Caco-2 (cell line): ENCODE measurements around the gene PRDM2. TPM values are rescaled to one million over a fixed set of nuclear protein-coding genes. Genes with fewer than 3 reads are reported as not detected.

Experiments
- BruUV-seq: library from RNA; stranded (reverse); fragments of 400-500 nt; replicated peaks from 2 replicates; lab custom pipeline; 2021; lab: Mats Ljungman, UMichigan
- CTCF ChIA-PET: fragments of 300-600 bp; sonication (Branson Sonifier 250); formaldehyde crosslinking; loops from one replicate; lab custom pipeline; 2022; ENCODE audit warnings: antibody characterized with exemption; lab: Charles Lee
- POLR2A ChIA-PET: fragments of 300-600 bp; sonication (Branson Sonifier 250); formaldehyde crosslinking; loops from one replicate; lab custom pipeline; 2022; ENCODE audit warnings: antibody characterized with exemption; lab: Charles Lee
- DNase-seq, 2 experiments: peaks; one replicate each; pipeline versions ENCODE4 v3.0.0 to v3.0.0-alpha.2; 2020 to 2022
- H3K27me3 ChIP-seq: replicated peaks from 2 replicates; pipeline ENCODE4 v1.6.0; 2011; ENCODE audit warnings: low read length; ENCODE audit not compliant: control insufficient read depth, insufficient read depth
- H3K36me3 ChIP-seq: 2 replicates; pipeline ENCODE4 v1.5.1; 2011; ENCODE audit warnings: low read length; ENCODE audit not compliant: control insufficient read depth, insufficient read depth
- H3K4me1 ChIP-seq: fragments of 250-450 bp; sonication (Bioruptor Pico); 2 replicates; pipeline ENCODE4 v1.5.1; 2020; ENCODE audit warnings: mild to moderate bottlenecking
- H3K4me3 ChIP-seq: 2 replicates; pipeline ENCODE4 v1.5.1; 2011; ENCODE audit warnings: low read depth, mild to moderate bottlenecking, control low read depth, low read length
- H3K9me3 ChIP-seq: fragments of 250-450 bp; sonication (Bioruptor Pico); 2 replicates; pipeline ENCODE4 v1.5.1; 2020; ENCODE audit warnings: mild to moderate bottlenecking, moderate library complexity
- H3K27ac Mint-ChIP-seq: one replicate; pipeline ENCODE4 v1.8.0; 2022; ENCODE audit warnings: mixed read lengths; ENCODE audit not compliant: unreplicated experiment
- H3K27me3 Mint-ChIP-seq: one replicate; pipeline ENCODE4 v1.8.0; 2022; ENCODE audit warnings: mixed read lengths; ENCODE audit not compliant: insufficient read depth, unreplicated experiment
- H3K36me3 Mint-ChIP-seq: one replicate; pipeline ENCODE4 v1.8.0; 2022; ENCODE audit warnings: mild to moderate bottlenecking, mixed read lengths; ENCODE audit not compliant: insufficient read depth, unreplicated experiment
- H3K4me1 Mint-ChIP-seq: one replicate; pipeline ENCODE4 v1.8.0; 2022; ENCODE audit warnings: low read depth, mixed read lengths; ENCODE audit not compliant: unreplicated experiment
- H3K4me3 Mint-ChIP-seq: one replicate; pipeline ENCODE4 v1.8.0; 2022; ENCODE audit warnings: mild to moderate bottlenecking, moderate library complexity, mixed read lengths; ENCODE audit not compliant: unreplicated experiment
- H3K9me3 Mint-ChIP-seq: one replicate; pipeline ENCODE4 v1.8.0; 2022; ENCODE audit warnings: mixed read lengths; ENCODE audit not compliant: unreplicated experiment
- CTCF ChIP-seq, 2 experiments: fragments of 200-600 bp in 1 of 2; IDR thresholded peaks; 1 replicate in 1 of 2; 2 replicates in 1 of 2; pipeline versions ENCODE4 v1.5.1 to v1.8.0; 2011 to 2022; ENCODE audit warnings: antibody characterized with exemption in 1 of 2, control low read depth in 1 of 2, inconsistent platforms in 1 of 2, low read depth in 1 of 2, low read length in 1 of 2, mild to moderate bottlenecking in 1 of 2, moderate library complexity in 1 of 2; ENCODE audit not compliant: insufficient read depth in 1 of 2, severe bottlenecking in 1 of 2, unreplicated experiment in 1 of 2
- intact Hi-C: fragments of 100-400 bp; cut with micrococcal nuclease; formaldehyde crosslinking; loops from one replicate; pipeline ENCODE4 v1.10.0; 2022; ENCODE audit not compliant: unreplicated experiment
- total RNA-seq: library from RNA; stranded (reverse); gene quantifications from 2 replicates; pipeline ENCODE4 v1.2.3, GENCODE V29; 2022

The PRDM2 gene
- total RNA-seq, 1 experiment from 2014 or later = 32.7 TPM

GRCh38 chr1:13799502-13800283, 99.7 kb downstream of the PRDM2 start:
- Histone ChIP-seq H3K4me3 (no peak overlapping the region), H3K27me3 (no peaks in the 10 kb centered on the region), H3K9me3 (no peaks in the 10 kb centered on the region), H3K4me1 (peaks cover 17% of the 10 kb centered on the region), H3K36me3 (0 out of 2 replicates have a peak, but pooled peaks cover 1% of the 10 kb centered on the region)
- DNase-seq = no peak
- Mint-ChIP-seq H3K27ac (peak overlapping the region; percentile 36), H3K4me1 (peaks cover 9% of the 10 kb centered on the region), H3K27me3 (no peaks in the 10 kb centered on the region), H3K9me3 (no peaks in the 10 kb centered on the region), H3K4me3 (no peak overlapping the region), H3K36me3 (peaks cover 6% of the 10 kb centered on the region)
- POLR2A ChIA-PET = no interaction called here
- no TSS peak for BruUV-seq
- CTCF ChIA-PET = interaction anchor here (0.6 kb wide), 1 partner anchor 52 kb away, joined by 3 read pairs; no protein-coding TSS in a partner anchor
- intact Hi-C loops = loop anchor here (5.0 kb wide), 1 partner anchor 42 kb away; no protein-coding TSS in a partner anchor
- no peak for TF ChIP-seq CTCF (IDR thresholded peaks at IDR 0.05; ENCODE audit: insufficient read depth in 1 of 2, low read depth in 1 of 2, low read length in 1 of 2, severe bottlenecking in 1 of 2, unreplicated experiment in 1 of 2)

GRCh38 chr1:13801232-13801631, 101.2 kb downstream of the PRDM2 start:
- Mint-ChIP-seq H3K4me1 (peaks cover 9% of the 10 kb centered on the region), H3K27ac (peak overlapping the region; percentile 48), H3K4me3 (no peak overlapping the region), H3K9me3 (no peaks in the 10 kb centered on the region), H3K27me3 (no peaks in the 10 kb centered on the region), H3K36me3 (peaks cover 6% of the 10 kb centered on the region)
- peaks cover 17% of the 10 kb centered on the region for H3K4me1 ChIP-seq
- TF ChIP-seq CTCF (IDR thresholded peaks at IDR 0.05; ENCODE audit: insufficient read depth in 1 of 2, low read depth in 1 of 2, low read length in 1 of 2, severe bottlenecking in 1 of 2, unreplicated experiment in 1 of 2) = no peak
- ChIA-PET CTCF (no interaction called here), POLR2A (no interaction called here)
- BruUV-seq = no TSS peak
- no peaks in the 10 kb centered on the region for H3K36me3 ChIP-seq
- H3K9me3 ChIP-seq = no peaks in the 10 kb centered on the region
- H3K27me3 ChIP-seq = no peaks in the 10 kb centered on the region
- peak; percentile 43 to 45 for DNase-seq
- no peak overlapping the region for H3K4me3 ChIP-seq
- intact Hi-C loops = no loop called here

- Histone ChIP-seq H3K36me3 (no peaks in the 10 kb centered on the region), H3K9me3 (no peaks in the 10 kb centered on the region), H3K4me3 (no peak overlapping the region), H3K27me3 (no peaks in the 10 kb centered on the region), H3K4me1 (peaks cover 17% of the 10 kb centered on the region)
- intact Hi-C loops = no loop called here
- no peaks in the 10 kb centered on the region for H3K9me3 Mint-ChIP-seq
- no peaks in the 10 kb centered on the region for H3K27me3 Mint-ChIP-seq
- H3K4me3 Mint-ChIP-seq = no peak overlapping the region
- BruUV-seq = no TSS peak
- no peak for TF ChIP-seq CTCF (IDR thresholded peaks at IDR 0.05; ENCODE audit: insufficient read depth in 1 of 2, low read depth in 1 of 2, low read length in 1 of 2, severe bottlenecking in 1 of 2, unreplicated experiment in 1 of 2)
- no peak for DNase-seq
- peaks cover 6% of the 10 kb centered on the region for H3K36me3 Mint-ChIP-seq
- peaks cover 9% of the 10 kb centered on the region for H3K4me1 Mint-ChIP-seq
- ChIA-PET POLR2A (interaction anchor here (0.5 kb wide), 1 partner anchor 95 kb away, joined by 3 read pairs; no protein-coding TSS in a partner anchor), CTCF (no interaction called here)
- H3K27ac Mint-ChIP-seq = no peak overlapping the region
These were observed 101.9 kb downstream of the PRDM2 start for GRCh38 chr1:13801655-13802486.
